UCSD-AML1 (cell line): ENCODE data around the gene DDX41.

Experiments used
- DNase-seq: peaks from one replicate; lab custom pipeline; 2025; ENCODE audit not compliant: unreplicated experiment; lab: John Stamatoyannopoulos, UW

The DDX41 gene

GRCh38 chr5:177470759-177471536, 45.8 kb downstream of the DDX41 start:
- no peak for DNase-seq

GRCh38 chr5:177469750-177470525, 46.8 kb downstream of the DDX41 start:
- DNase-seq, result no peak

DNA sequence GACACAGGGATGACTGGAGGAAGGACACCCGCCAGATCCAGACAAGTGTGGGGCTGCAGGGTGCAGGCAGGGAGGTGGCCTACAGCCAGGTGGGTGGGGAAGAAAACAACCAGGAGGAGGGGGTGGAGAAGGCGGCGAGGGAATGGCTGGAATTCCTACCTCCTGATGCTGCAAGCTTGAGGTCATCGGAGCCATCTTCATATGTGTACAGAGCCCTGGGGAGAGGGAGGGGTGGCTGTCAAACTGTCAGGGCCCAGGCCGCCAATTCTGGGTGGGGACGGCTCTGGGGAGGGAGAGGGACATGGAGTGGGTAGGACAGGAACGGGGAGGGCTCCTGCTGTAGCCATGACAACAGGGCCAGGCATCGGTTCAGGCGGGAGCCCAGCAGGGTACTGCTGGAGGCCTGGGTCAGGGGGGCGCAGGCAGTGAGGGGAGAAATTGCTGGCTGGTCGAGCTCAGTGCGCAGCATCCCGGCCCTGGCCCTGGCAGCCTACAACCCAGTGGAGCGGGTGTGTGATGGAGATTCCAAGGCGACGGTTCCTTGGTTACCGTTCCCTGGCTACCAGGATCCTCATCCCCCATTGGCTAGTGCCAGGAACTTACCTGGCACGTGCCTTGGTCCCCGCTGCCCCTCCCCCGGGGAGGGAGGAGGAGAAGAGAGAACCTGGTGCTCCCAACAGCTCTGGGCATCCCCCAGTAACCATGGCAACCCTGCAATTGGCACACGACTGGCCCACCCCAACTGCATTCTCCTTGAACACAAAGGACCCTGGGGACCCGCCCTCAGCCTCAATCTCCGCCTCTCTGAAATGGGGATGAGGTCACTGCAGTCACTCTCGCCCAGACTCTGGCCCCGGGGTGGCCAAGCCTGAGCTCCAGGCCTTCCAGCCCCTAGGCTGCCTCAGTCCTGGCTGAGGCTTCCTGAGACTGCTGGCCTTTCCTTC, 47.8 kb downstream of the DDX41 start:
- no peak for DNase-seq

DNA sequence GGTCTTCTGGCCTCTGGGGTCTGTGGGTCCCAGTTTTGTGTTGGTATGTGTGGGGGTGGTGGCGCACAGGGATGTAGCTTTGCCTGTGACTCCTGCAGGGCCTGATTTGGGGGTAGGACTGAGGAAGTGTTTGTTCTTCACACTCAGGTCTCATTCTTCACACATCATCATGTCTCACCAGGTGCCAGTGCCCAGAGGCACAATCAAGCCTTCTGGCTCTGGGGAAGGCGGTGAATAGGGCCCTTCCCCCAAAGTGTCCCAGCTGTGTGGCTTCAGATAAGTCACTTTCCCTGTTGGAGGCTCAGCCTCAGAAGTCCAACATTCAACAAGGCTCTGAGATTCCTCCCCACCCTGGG, 48.5 kb downstream of the DDX41 start:
- DNase-seq, result no peak

- no peak for DNase-seq
Measured at GRCh38 chr5:177467436-177467835, 49.3 kb downstream of the DDX41 start.

DNA sequence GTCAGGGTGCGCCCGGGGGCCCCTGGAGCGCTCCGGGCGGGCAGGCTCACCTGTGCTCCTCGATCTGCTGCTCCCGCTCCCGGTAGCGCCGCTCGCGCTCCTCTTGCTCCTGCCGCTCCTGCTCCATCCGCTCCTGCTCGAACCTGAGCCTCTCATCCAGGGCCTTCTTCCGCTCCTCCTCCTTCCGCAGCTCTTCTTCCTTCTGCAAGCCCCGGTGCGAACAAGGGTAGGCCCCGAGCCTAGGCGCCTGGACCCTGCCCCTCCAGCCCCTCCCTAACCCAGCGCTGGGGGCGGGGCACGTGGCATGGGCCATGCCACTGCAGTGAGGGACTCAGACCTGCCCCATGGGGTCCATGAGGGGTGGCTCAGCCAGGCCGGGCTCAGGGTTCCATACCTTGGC, 49.9 kb downstream of the DDX41 start:
- no peak for DNase-seq

DNA sequence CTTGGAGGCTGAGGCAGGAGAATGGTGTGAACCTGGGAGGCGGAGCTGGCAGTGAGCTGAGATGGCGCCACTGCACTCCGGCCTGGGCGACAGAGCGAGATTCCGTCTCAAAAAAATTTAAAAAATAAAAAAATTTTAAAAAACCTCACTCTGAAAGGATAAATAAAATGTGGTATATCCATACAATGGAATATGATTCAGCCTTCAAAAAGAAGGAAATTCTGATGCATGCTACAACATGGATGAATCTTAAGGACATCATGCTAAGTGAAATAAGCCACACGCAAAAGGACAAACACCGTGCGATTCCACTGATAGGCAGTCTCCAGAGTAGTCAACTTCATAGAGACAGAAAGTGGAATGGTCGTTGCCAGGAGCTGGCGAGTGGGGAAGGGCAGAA, 51.7 kb downstream of the DDX41 start:
- no peak for DNase-seq

- DNase-seq, result peak; percentile 71
Measured at GRCh38 chr5:177462021-177462670, 54.6 kb downstream of the DDX41 start.
